ENCODE results near the gene NUP214. TPM values are rescaled to one million over a fixed set of nuclear protein-coding genes. Genes with fewer than 3 reads are reported as not detected.
"Not testable (repeated sequence)": the region's sequence is repeated elsewhere in the genome, so short reads cannot be mapped to it uniquely, and the experiment has no call there.

Gene NUP214
- total RNA-seq, 2 experiments from 2014 or later = 43.8 to 51.3 TPM

- CTCF ChIA-PET = interaction anchor here (0.6 to 9.0 kb wide), 7 partner anchors 9 to 475 kb away, joined by 3 to 189 read pairs (median 3); partner anchors contain the start of gene FAM78A
- no peak for DNase-seq
- peak overlapping the region; percentile 98 for H3K27ac Mint-ChIP-seq
- POLR2A ChIA-PET = interaction anchor here (0.6 to 11.8 kb wide), 15 partner anchors 9 to 476 kb away, joined by 3 to 557 read pairs (median 5); partner anchors contain the start of genes FAM78A and NUP214
- H3K9me3 Mint-ChIP-seq = no peaks in the 10 kb centered on the region
- H3K4me1 Mint-ChIP-seq = peaks cover 73% of the 10 kb centered on the region
- peaks cover 32% of the 10 kb centered on the region for H3K36me3 Mint-ChIP-seq (ENCODE audit: low read depth)
- H3K4me3 Mint-ChIP-seq = peak overlapping the region; percentile 80
- H3K27me3 Mint-ChIP-seq = no peaks in the 10 kb centered on the region
Observed at GRCh38 chr9:131255676-131256197, 130.4 kb downstream of the NUP214 start.

GRCh38 chr9:131257266-131258025 lies 132.1 kb downstream of the NUP214 start:
- H3K4me1 Mint-ChIP-seq = peaks cover 66% of the 10 kb centered on the region
- no peak for DNase-seq
- H3K4me3 Mint-ChIP-seq = peak overlapping the region; percentile 27
- no peaks in the 10 kb centered on the region for H3K27me3 Mint-ChIP-seq
- POLR2A ChIA-PET = interaction anchor here (0.7 to 11.8 kb wide), 11 partner anchors 10 to 474 kb away, joined by 3 to 557 read pairs (median 9); partner anchors contain the start of genes FAM78A and NUP214
- no peaks in the 10 kb centered on the region for H3K9me3 Mint-ChIP-seq
- peak overlapping the region; percentile 98 for H3K27ac Mint-ChIP-seq
- peaks cover 49% of the 10 kb centered on the region for H3K36me3 Mint-ChIP-seq (ENCODE audit: low read depth)
- CTCF ChIA-PET = interaction anchor here (0.6 to 9.0 kb wide), 7 partner anchors 9 to 1144 kb away, joined by 3 to 189 read pairs (median 6); partner anchors contain the start of gene FAM78A

GRCh38 chr9:131258186-131258585 lies 132.8 kb downstream of the NUP214 start:
- H3K4me3 Mint-ChIP-seq = no peak overlapping the region
- H3K27me3 Mint-ChIP-seq = no peaks in the 10 kb centered on the region
- POLR2A ChIA-PET = interaction anchor here (1.6 to 11.8 kb wide), 2 partner anchors 12 to 20 kb away, joined by 4 to 557 read pairs; partner anchors contain the start of gene FAM78A
- peaks cover 56% of the 10 kb centered on the region for H3K36me3 Mint-ChIP-seq (ENCODE audit: low read depth)
- peak overlapping the region; percentile 98 for H3K27ac Mint-ChIP-seq
- no peak for DNase-seq
- H3K4me1 Mint-ChIP-seq = peaks cover 66% of the 10 kb centered on the region
- no peaks in the 10 kb centered on the region for H3K9me3 Mint-ChIP-seq
- CTCF ChIA-PET = interaction anchor here (1.2 to 9.0 kb wide), 2 partner anchors 13 to 78 kb away, joined by 3 to 189 read pairs; partner anchors contain the start of gene FAM78A

- no peaks in the 10 kb centered on the region for H3K27me3 Mint-ChIP-seq
- ChIA-PET POLR2A (interaction anchor here (1.6 to 11.8 kb wide), 2 partner anchors 11 to 19 kb away, joined by 4 to 557 read pairs; partner anchors contain the start of gene FAM78A), CTCF (interaction anchor here (1.2 kb wide), 1 partner anchor 78 kb away, joined by 3 read pairs; no protein-coding TSS in a partner anchor)
- H3K9me3 Mint-ChIP-seq = no peaks in the 10 kb centered on the region
- H3K36me3 Mint-ChIP-seq (ENCODE audit: low read depth) = peaks cover 61% of the 10 kb centered on the region
- H3K27ac Mint-ChIP-seq = peak overlapping the region; percentile 98
- DNase-seq = no peak
- H3K4me1 Mint-ChIP-seq = peaks cover 65% of the 10 kb centered on the region
- no peak overlapping the region for H3K4me3 Mint-ChIP-seq
Observed at GRCh38 chr9:131258698-131259431, 133.5 kb downstream of the NUP214 start.

- H3K27ac Mint-ChIP-seq = peak overlapping the region; percentile 32
- H3K4me3 Mint-ChIP-seq = no peak overlapping the region
- H3K9me3 Mint-ChIP-seq = no peaks in the 10 kb centered on the region
- peaks cover 65% of the 10 kb centered on the region for H3K4me1 Mint-ChIP-seq
- POLR2A ChIA-PET = interaction anchor here (11.8 kb wide), 1 partner anchor 11 kb away, joined by 557 read pairs; the partner anchor contains the start of gene FAM78A
- no peaks in the 10 kb centered on the region for H3K27me3 Mint-ChIP-seq
- H3K36me3 Mint-ChIP-seq (ENCODE audit: low read depth) = peaks cover 67% of the 10 kb centered on the region
- no peak for DNase-seq
- CTCF ChIA-PET = no interaction called here
Observed at GRCh38 chr9:131259432-131259898, 134.1 kb downstream of the NUP214 start.

GRCh38 chr9:131259916-131260597 lies 134.7 kb downstream of the NUP214 start:
- peaks cover 65% of the 10 kb centered on the region for H3K4me1 Mint-ChIP-seq
- DNase-seq = no peak
- peak overlapping the region; percentile 16 for H3K27ac Mint-ChIP-seq
- H3K27me3 Mint-ChIP-seq = no peaks in the 10 kb centered on the region
- CTCF ChIA-PET = no interaction called here
- POLR2A ChIA-PET = interaction anchor here (11.8 kb wide), 1 partner anchor 10 kb away, joined by 557 read pairs; the partner anchor contains the start of gene FAM78A
- no peaks in the 10 kb centered on the region for H3K9me3 Mint-ChIP-seq
- peaks cover 73% of the 10 kb centered on the region for H3K36me3 Mint-ChIP-seq (ENCODE audit: low read depth)
- no peak overlapping the region for H3K4me3 Mint-ChIP-seq

- H3K9me3 Mint-ChIP-seq = no peaks in the 10 kb centered on the region
- no peak overlapping the region for H3K4me3 Mint-ChIP-seq
- POLR2A ChIA-PET = interaction anchor here (1.7 to 11.8 kb wide), 2 partner anchors 8 to 9 kb away, joined by 7 to 557 read pairs; partner anchors contain the start of gene FAM78A
- CTCF ChIA-PET = no interaction called here
- DNase-seq = no peak
- H3K27ac Mint-ChIP-seq = peak overlapping the region; percentile 47
- no peaks in the 10 kb centered on the region for H3K27me3 Mint-ChIP-seq
- peaks cover 75% of the 10 kb centered on the region for H3K36me3 Mint-ChIP-seq (ENCODE audit: low read depth)
- peaks cover 66% of the 10 kb centered on the region for H3K4me1 Mint-ChIP-seq
Observed at GRCh38 chr9:131260751-131261452, 135.5 kb downstream of the NUP214 start.

GRCh38 chr9:131262327-131263032 lies 137.1 kb downstream of the NUP214 start:
- Mint-ChIP-seq H3K4me1 (peaks cover 66% of the 10 kb centered on the region), H3K27ac (peak overlapping the region; percentile 56), H3K27me3 (no peaks in the 10 kb centered on the region), H3K4me3 (no peak overlapping the region), H3K36me3 (ENCODE audit: low read depth) (peaks cover 83% of the 10 kb centered on the region), H3K9me3 (no peaks in the 10 kb centered on the region)
- DNase-seq = no peak
- POLR2A ChIA-PET = interaction anchor here (6.0 to 11.8 kb wide), 2 partner anchors 8 to 12 kb away, joined by 46 to 557 read pairs; partner anchors contain the start of gene FAM78A
- CTCF ChIA-PET = no interaction called here

- CTCF ChIA-PET, H3K4me3 Mint-ChIP-seq, DNase-seq, H3K9me3 Mint-ChIP-seq, H3K27me3 Mint-ChIP-seq: not testable (repeated sequence)
- POLR2A ChIA-PET = interaction anchor here (6.0 to 14.3 kb wide), 2 partner anchors 7 to 12 kb away, joined by 46 to 557 read pairs; partner anchors contain the start of gene FAM78A
- Mint-ChIP-seq H3K27ac (peak overlapping the region; percentile 56), H3K4me1 (peaks cover 64% of the 10 kb centered on the region), H3K36me3 (ENCODE audit: low read depth) (peaks cover 80% of the 10 kb centered on the region)
Observed at GRCh38 chr9:131263033-131263343, 137.6 kb downstream of the NUP214 start.

GRCh38 chr9:131263701-131264100 lies 138.3 kb downstream of the NUP214 start:
- POLR2A ChIA-PET = interaction anchor here (6.0 to 14.3 kb wide), 2 partner anchors 7 to 11 kb away, joined by 46 to 557 read pairs; partner anchors contain the start of gene FAM78A
- peaks cover 65% of the 10 kb centered on the region for H3K4me1 Mint-ChIP-seq
- H3K9me3 Mint-ChIP-seq = no peaks in the 10 kb centered on the region
- no peak for DNase-seq
- H3K27ac Mint-ChIP-seq = peak overlapping the region; percentile 78
- peaks cover 77% of the 10 kb centered on the region for H3K36me3 Mint-ChIP-seq (ENCODE audit: low read depth)
- peak overlapping the region; percentile 21 for H3K4me3 Mint-ChIP-seq
- CTCF ChIA-PET = no interaction called here
- no peaks in the 10 kb centered on the region for H3K27me3 Mint-ChIP-seq

- H3K27me3 Mint-ChIP-seq = no peaks in the 10 kb centered on the region
- CTCF ChIA-PET = interaction anchor here (1.3 kb wide), 1 partner anchor 8 kb away, joined by 3 read pairs; no protein-coding TSS in a partner anchor
- POLR2A ChIA-PET = interaction anchor here (1.4 to 14.3 kb wide), 3 partner anchors 8 to 29 kb away, joined by 3 to 557 read pairs (median 46); partner anchors contain the start of gene FAM78A
- H3K27ac Mint-ChIP-seq = peak overlapping the region; percentile 78
- H3K9me3 Mint-ChIP-seq = no peaks in the 10 kb centered on the region
- no peak for DNase-seq
- peaks cover 75% of the 10 kb centered on the region for H3K36me3 Mint-ChIP-seq (ENCODE audit: low read depth)
- H3K4me1 Mint-ChIP-seq = peaks cover 68% of the 10 kb centered on the region
- H3K4me3 Mint-ChIP-seq = peak overlapping the region; percentile 27
Observed at GRCh38 chr9:131264231-131264630, 138.8 kb downstream of the NUP214 start.

Measured in activated CD4-positive, alpha-beta memory T cell treated with anti-CD3 and anti-CD28 coated beads, Interleukin-2, amount 10 ng/mL, durations not matched to agents 7 days and 5 days (primary cell).